Activated T-cell treated with anti-CD3 and anti-CD28 coated beads for 24 hours (primary cell): Measurements from ENCODE around the gene SHISA7.

Experiments used
- DNase-seq: peaks from one replicate; pipeline ENCODE4 v3.0.0-alpha.2; 2020; ENCODE audit warnings: low read depth

Gene SHISA7

GRCh38 chr19:55443045-55443823, at the start of gene SHISA7:
SHISA7 (minus strand) TSS chr19:55443300; CDS start chr19:55442863, 437 bp downstream.
- DNase-seq = no peak

GRCh38 chr19:55492362-55492944, 49.4 kb upstream of the SHISA7 start:
- no peak for DNase-seq

GRCh38 chr19:55491546-55492360, 48.7 kb upstream of the SHISA7 start:
- DNase-seq = no peak

- no peak for DNase-seq
Observed at GRCh38 chr19:55490478-55491432, 47.7 kb upstream of the SHISA7 start.

GRCh38 chr19:55489711-55490477, 46.8 kb upstream of the SHISA7 start:
- no peak for DNase-seq

- DNase-seq = no peak
Observed at GRCh38 chr19:55488986-55489710, 46.0 kb upstream of the SHISA7 start.

GRCh38 chr19:55487924-55488687, 45.0 kb upstream of the SHISA7 start, which contains the start of gene SSC5D:
SSC5D (plus strand) TSS chr19:55488436; CDS start chr19:55488590, 154 bp downstream.
- DNase-seq = no peak

GRCh38 chr19:55486971-55487923, 44.1 kb upstream of the SHISA7 start:
- DNase-seq = peak; percentile 29

GRCh38 chr19:55486043-55486970, 43.2 kb upstream of the SHISA7 start:
- no peak for DNase-seq

- DNase-seq = no peak
Observed at GRCh38 chr19:55485439-55486011, 42.4 kb upstream of the SHISA7 start.

GRCh38 chr19:55484593-55485438, 41.7 kb upstream of the SHISA7 start, which contains the start of gene NAT14:
NAT14 (plus strand) TSS chr19:55485188; CDS start chr19:55485709, 521 bp downstream.
- peak; percentile 48 for DNase-seq

- no peak for DNase-seq
Observed at GRCh38 chr19:55483706-55484592, 40.8 kb upstream of the SHISA7 start.

GRCh38 chr19:55482967-55483705, 40.0 kb upstream of the SHISA7 start:
- DNase-seq = no peak
